ENCODE results near the gene TMEM254.
"Not testable (repeated sequence)": the region's sequence is repeated elsewhere in the genome, so short reads cannot be mapped to it uniquely, and the experiment has no call there.

GRCh38 chr10:80036921-80037500, 41.5 kb upstream of the TMEM254 start:
- TF ChIP-seq CTCF, POLR2A (IDR thresholded peaks at IDR 0.05): not testable (repeated sequence)

Measured in testis (tissue), 2 donors.